Left renal cortex interstitium (tissue), 4 donors: ENCODE results near the gene KERA. TPM values are rescaled to one million over a fixed set of nuclear protein-coding genes. Genes with fewer than 3 reads are reported as not detected.

Source experiments
- DNase-seq, 4 donors: peaks; one replicate each; pipeline ENCODE4 v3.0.0-alpha.2; 2013; ENCODE audit warnings: low read depth in 4 of 4, low spot score in 2 of 4, missing footprints in 1 of 4
- polyA plus RNA-seq, 4 donors: library from polyadenylated mRNA; unstranded; fragments of 120-200 nt; gene quantifications; one replicate each; pipeline ENCODE4 v1.2.1, GENCODE V29; 2013; ENCODE audit not compliant: insufficient read length in 4 of 4

KERA gene
- polyA plus RNA-seq, 4 donors, result 0.07 to 0.08 TPM; not detected in 2

- no peak for DNase-seq
Observed at GRCh38 chr12:91017511-91018263, 40.1 kb downstream of the KERA start.

- DNase-seq, result no peak
Observed at GRCh38 chr12:91017043-91017442, 40.8 kb downstream of the KERA start.

GRCh38 chr12:91009319-91009950 lies 48.4 kb downstream of the KERA start:
- no peak for DNase-seq

- DNase-seq, result no peak
Observed at GRCh38 chr12:91007531-91008290, 50.1 kb downstream of the KERA start.

GRCh38 chr12:91004872-91005271 lies 53.0 kb downstream of the KERA start, which contains the start of gene EPYC:
Gene EPYC, minus strand, starts transcription at chr12:91004972. Its CDS starts 2,407 bp downstream, at chr12:91002565.
- no peak for DNase-seq

GRCh38 chr12:91003737-91004136 lies 54.1 kb downstream of the KERA start:
- no peak for DNase-seq

- no peak for DNase-seq
Observed at GRCh38 chr12:91001306-91001705, 56.5 kb downstream of the KERA start.

Other genes with a start within 250 kb of the KERA start
- not detected for gene CCER1, start 102.8 kb downstream of the KERA start, polyA plus RNA-seq
- under 1 TPM in 1 of 4 donors, not detected in 3; 0.08 TPM for gene EPYC, start 53.1 kb downstream of the KERA start, polyA plus RNA-seq
- gene LUM, start 53.5 kb upstream of the KERA start, polyA plus RNA-seq, result 10 to 100 TPM; 34.2 to 87.5 (median 61.1) TPM
- 100 to 1,000 TPM; 416 to 791 (median 526) TPM for gene DCN, start 124.8 kb upstream of the KERA start, polyA plus RNA-seq